Pancreas (tissue), 10 donors: ENCODE results near the gene TMEM125. TPM values are rescaled to one million over a fixed set of nuclear protein-coding genes. Genes with fewer than 3 reads are reported as not detected.

Experiments used
- ATAC-seq, 4 donors: fragments of 200-7000 bp; cut with Tn5 transposase; one replicate each; pipeline versions ENCODE4 v1.8.0 to v1.9.1; 2020; ENCODE audit warnings: mild to moderate bottlenecking in 4 of 4, moderate library complexity in 4 of 4
- DNase-seq, 6 donors: peaks; one replicate each; pipeline ENCODE4 v3.0.0-alpha.2; 2020
- FAIRE-seq: peaks from 2 replicates; lab custom pipeline; 2012; peaks lifted over from hg19 to GRCh38; lab: Jason Lieb, UNC
- H3K27ac ChIP-seq, 4 donors: fragments of 200-600 bp; sonication (generic); 1 replicate in 3 of 4; 2 replicates in 1 of 4; pipeline versions ENCODE4 v1.5.0 to v1.8.0; 2020
- H3K27me3 ChIP-seq, 4 donors: fragments of 200-600 bp; one replicate each; pipeline ENCODE4 v1.8.0; 2021
- H3K36me3 ChIP-seq, 3 donors: fragments of 200-600 bp; sonication (generic) in 1 of 3; one replicate each; pipeline versions ENCODE4 v1.5.0 to v1.8.0; 2020 to 2021
- H3K4me1 ChIP-seq, 3 donors: fragments of 200-600 bp; one replicate each; pipeline ENCODE4 v1.8.0; 2021
- H3K4me3 ChIP-seq, 4 donors: fragments of 200-600 bp; sonication (generic) in 2 of 4; one replicate each; pipeline versions ENCODE4 v1.5.0 to v1.8.0; 2020 to 2021
- H3K9me3 ChIP-seq, 4 donors: fragments of 200-600 bp; one replicate each; pipeline ENCODE4 v1.8.0; 2021
- WGBS, 2 donors: extraction: QIAGEN DNeasy Blood & Tissue Kit; methylation state at CpG; one replicate each; pipeline ENCODE4 v1.1.7; 2013; 5-methylcytosine and 5-hydroxymethylcytosine counted together
- intact Hi-C, 3 donors: fragments of 100-400 bp; cut with DNase I; formaldehyde crosslinking; loops; one replicate each; pipeline versions ENCODE4 v1.11.1 to v1.14.2; 2022
- polyA plus RNA-seq, 2 donors: library from polyadenylated mRNA; stranded (reverse); fragments of 200-250 nt; gene quantifications; one replicate each; pipeline ENCODE4 v1.2.3, GENCODE V29; 2013
- total RNA-seq, 6 donors: library from RNA; stranded (reverse); fragmentation: NEBNext Ultra II Directional in 4 of 6; extraction: Animal tissue kit (Norgen Biotek cat#: 25700) in 4 of 6; gene quantifications; one replicate each; pipeline versions ENCODE4 v1.2.1 to v1.2.4, GENCODE V29; 2021 to 2023
- TF ChIP-seq, protein P1 (sequence below), 4 donors: fragments of 200-600 bp; sonication (generic) in 3 of 4; IDR thresholded peaks; one replicate each; pipeline versions ENCODE4 v1.5.0 to v1.8.0; 2021; ENCODE audit warnings: antibody characterized with exemption in 4 of 4
- donor health status: healthy with polysubstance abuse.
- donor health status: DM: no; HTN: no; CAD: no; lungs with moderate emphysema.
- donor health status: DM: no; HTN: no; CAD: no.
- donor health status: control.
- donor health status: control.
- donor health status: Bipolar disorder and iron deficiency.
- donor health status: DM: yes; HTN: yes; CAD: no.
- donor health status: DM: no; HTN: no; CAD: no.
- donor health status: DM: no; HTN: no; CAD: no.
- donor health status: DM: yes; HTN: yes; CAD: no.

Gene TMEM125
- total and polyA plus RNA-seq, 8 donors: 27.5 to 75.0 (median 44.4) TPM

DNA sequence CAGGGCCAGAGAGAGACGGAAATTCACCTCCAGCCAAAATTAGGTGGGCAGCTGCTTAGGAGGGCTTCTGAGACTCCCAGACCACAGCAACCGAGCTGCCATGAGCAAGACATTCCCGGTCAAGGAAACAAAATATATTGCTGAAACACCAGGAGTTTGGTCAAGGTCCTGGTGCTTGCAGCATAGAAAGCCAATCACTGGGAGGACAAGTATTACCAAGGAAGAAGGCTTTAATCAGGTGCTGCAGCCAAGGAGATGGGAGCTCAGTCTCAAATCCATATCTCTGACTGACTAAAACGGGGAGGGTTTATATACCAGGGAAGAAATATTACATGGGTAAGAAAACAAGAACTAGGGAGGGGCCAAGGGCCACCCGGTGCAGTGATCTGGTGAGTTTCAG lies 18.8 kb upstream of the TMEM125 start:
- DNase-seq: no peak
- intact Hi-C loops: no loop called here
- FAIRE-seq: no peak
- Histone ChIP-seq H3K36me3 (no peaks in the 10 kb centered on the region), H3K27me3 (no peaks in the 10 kb centered on the region), H3K27ac (no peak overlapping the region), H3K4me1 (peaks cover 12 to 16% (median 14%) of the 10 kb centered on the region in 3 donors), H3K9me3 (no peaks in the 10 kb centered on the region), H3K4me3 (no peak overlapping the region)
- 93 to 98% methylated on average over 5 of the region's 5 CpGs for WGBS, 2 donors
- no peak for ATAC-seq
- TF ChIP-seq, protein P1, sequence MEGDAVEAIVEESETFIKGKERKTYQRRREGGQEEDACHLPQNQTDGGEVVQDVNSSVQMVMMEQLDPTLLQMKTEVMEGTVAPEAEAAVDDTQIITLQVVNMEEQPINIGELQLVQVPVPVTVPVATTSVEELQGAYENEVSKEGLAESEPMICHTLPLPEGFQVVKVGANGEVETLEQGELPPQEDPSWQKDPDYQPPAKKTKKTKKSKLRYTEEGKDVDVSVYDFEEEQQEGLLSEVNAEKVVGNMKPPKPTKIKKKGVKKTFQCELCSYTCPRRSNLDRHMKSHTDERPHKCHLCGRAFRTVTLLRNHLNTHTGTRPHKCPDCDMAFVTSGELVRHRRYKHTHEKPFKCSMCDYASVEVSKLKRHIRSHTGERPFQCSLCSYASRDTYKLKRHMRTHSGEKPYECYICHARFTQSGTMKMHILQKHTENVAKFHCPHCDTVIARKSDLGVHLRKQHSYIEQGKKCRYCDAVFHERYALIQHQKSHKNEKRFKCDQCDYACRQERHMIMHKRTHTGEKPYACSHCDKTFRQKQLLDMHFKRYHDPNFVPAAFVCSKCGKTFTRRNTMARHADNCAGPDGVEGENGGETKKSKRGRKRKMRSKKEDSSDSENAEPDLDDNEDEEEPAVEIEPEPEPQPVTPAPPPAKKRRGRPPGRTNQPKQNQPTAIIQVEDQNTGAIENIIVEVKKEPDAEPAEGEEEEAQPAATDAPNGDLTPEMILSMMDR (IDR thresholded peaks at IDR 0.05): no peak

DNA sequence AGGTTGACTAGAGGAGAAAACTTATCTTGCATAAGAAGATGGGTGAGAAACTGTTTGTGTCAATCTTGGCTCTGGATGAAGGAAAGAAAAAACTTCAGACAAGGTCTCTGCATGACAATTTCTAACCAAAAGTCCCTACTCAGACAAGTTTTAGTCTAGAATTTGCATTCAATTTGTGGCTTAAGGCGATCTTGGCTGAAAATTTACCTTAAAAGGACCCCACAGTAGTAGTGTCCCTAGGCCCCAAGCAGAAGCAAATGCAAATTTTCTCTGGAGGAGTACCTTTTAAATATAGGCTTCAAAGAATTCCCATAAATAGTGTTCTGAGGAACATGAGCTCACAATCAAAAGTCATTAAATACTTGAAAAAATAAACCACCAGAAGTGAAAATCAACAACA lies 17.6 kb upstream of the TMEM125 start:
- WGBS, 2 donors: 92 to 97% methylated on average over 1 of the region's 1 CpG
- no peaks in the 10 kb centered on the region for H3K9me3 ChIP-seq
- FAIRE-seq (no peak), DNase-seq (no peak), ATAC-seq (no peak)
- no peak overlapping the region for H3K27ac ChIP-seq
- TF ChIP-seq, protein P1 (IDR thresholded peaks at IDR 0.05): no peak
- H3K27me3 ChIP-seq: no peaks in the 10 kb centered on the region
- H3K36me3 ChIP-seq: no peaks in the 10 kb centered on the region
- intact Hi-C loops: no loop called here
- H3K4me3 ChIP-seq: no peak overlapping the region
- peaks cover 21% of the 10 kb centered on the region in 3 donors for H3K4me1 ChIP-seq

DNA sequence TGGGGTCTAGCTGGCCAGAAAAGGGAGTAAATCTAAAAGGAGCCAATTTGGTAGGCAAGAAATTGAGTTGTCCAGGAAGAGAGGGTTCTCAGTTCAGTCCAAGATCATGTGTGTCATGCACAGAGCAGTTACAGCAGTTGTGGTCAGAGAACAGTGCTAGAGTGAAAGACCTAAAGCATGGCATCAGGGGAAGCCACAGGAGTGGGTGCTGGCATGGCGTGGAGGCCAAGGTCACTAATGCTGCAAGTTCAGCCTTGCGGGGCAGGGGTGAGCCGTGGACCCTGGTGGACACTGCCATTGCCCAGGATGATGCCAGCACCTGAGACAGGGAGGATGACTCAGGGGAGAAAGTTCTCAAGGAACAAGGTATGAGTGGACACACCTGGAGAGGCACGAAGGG lies 16.6 kb upstream of the TMEM125 start:
- H3K27ac ChIP-seq: no peak overlapping the region
- intact Hi-C loops: no loop called here
- H3K27me3 ChIP-seq: no peaks in the 10 kb centered on the region
- no peak for FAIRE-seq
- TF ChIP-seq, protein P1 (IDR thresholded peaks at IDR 0.05): no peak
- ATAC-seq: no peak
- no peak overlapping the region for H3K4me3 ChIP-seq
- 91 to 94% methylated on average over 4 of the region's 4 CpGs for WGBS, 2 donors
- H3K9me3 ChIP-seq: no peaks in the 10 kb centered on the region
- DNase-seq: no peak
- H3K4me1 ChIP-seq: peaks cover 21 to 29% (median 26%) of the 10 kb centered on the region in 3 donors
- no peaks in the 10 kb centered on the region for H3K36me3 ChIP-seq

DNA sequence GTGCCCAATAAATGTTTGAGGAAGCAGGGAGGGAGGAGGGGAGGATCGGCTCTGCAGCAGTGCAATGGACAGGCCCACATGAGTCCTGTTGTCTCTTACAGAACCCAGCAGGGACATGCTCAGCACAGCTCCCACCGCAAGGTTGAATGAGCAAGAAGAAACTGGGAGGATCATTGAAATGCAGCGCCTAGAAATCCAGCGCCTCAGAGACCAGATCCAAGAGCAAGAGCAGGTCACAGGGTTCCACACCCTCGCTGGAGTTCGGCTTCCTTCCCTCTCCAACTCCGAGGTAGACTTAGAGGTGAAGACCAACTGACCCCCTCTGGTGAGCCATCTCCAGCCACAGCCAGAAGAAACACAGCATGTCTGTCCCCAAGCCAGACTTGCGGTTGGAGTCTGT lies 15.9 kb upstream of the TMEM125 start:
- ATAC-seq (no peak), FAIRE-seq (no peak), DNase-seq (no peak)
- 91 to 92% methylated on average over 8 of the region's 8 CpGs for WGBS, 2 donors
- no peak overlapping the region for H3K4me3 ChIP-seq
- no peaks in the 10 kb centered on the region for H3K36me3 ChIP-seq
- H3K4me1 ChIP-seq: peaks cover 21 to 31% (median 26%) of the 10 kb centered on the region in 3 donors
- H3K27ac ChIP-seq: no peak overlapping the region
- H3K9me3 ChIP-seq: no peaks in the 10 kb centered on the region
- intact Hi-C loops: no loop called here
- no peaks in the 10 kb centered on the region for H3K27me3 ChIP-seq
- TF ChIP-seq, protein P1 (IDR thresholded peaks at IDR 0.05): no peak

DNA sequence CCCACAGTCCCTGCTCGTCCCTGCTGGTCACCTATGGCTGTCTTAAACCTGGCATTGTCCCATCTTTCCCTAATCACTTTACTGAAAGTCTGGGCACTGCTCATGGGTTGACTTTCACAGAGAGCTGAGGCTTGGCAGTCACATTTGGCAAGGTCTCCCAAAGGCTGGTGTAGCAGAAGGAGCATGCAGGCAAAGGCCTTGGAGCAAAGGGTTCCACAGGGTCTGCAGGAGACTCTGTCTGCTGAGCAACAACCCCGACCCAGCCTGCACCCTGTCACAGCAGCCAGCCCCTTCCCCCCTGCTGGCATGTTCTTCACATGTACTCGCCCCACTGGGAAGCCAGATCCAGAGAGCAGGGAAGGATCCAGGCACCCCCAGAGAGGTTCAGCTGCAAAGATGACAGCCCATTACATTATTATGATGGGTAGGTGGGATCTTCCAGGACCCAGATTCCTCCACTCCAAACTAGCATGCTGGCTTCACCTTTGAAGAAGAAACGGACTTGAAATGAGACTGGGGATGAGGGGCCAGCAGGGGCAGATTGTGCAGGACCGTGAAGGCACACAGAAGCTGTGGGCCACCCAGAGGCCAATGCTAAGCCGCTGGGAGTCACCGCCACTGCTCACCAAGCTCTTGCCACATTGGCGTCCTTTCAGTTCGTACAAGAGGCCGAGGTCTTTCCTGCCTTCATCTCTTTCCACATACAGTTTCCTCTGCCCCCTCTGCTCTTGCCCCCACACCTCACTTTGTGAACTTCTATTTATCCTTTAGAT lies 14.2 kb upstream of the TMEM125 start:
- DNase-seq (peak in 1 of 6 donors; percentile 53), FAIRE-seq (no peak)
- intact Hi-C loops: no loop called here

More for the DNA sequence above, 14.2 kb upstream of the TMEM125 start:
- peak; percentile 32 to 68 (median 62) for ATAC-seq
- Histone ChIP-seq H3K36me3 (no peaks in the 10 kb centered on the region), H3K27ac (peak overlapping the region in 2 of 4 donors; percentile 71 to 82), H3K27me3 (no peaks in the 10 kb centered on the region), H3K9me3 (no peaks in the 10 kb centered on the region), H3K4me3 (no peak overlapping the region), H3K4me1 (peaks cover 21 to 31% (median 26%) of the 10 kb centered on the region in 3 donors)
- WGBS, 2 donors: 72% methylated on average over 10 of the region's 10 CpGs
- TF ChIP-seq, protein P1 (IDR thresholded peaks at IDR 0.05): no peak
